GM23248 (cell line): ENCODE measurements around the gene FAXDC2.

Experiments used
- EZH2 ChIP-seq: fragments of 200-600 bp; sonication (generic); IDR thresholded peaks from 2 replicates; pipeline ENCODE4 v1.6.1; 2018; ENCODE audit warnings: antibody characterized with exemption, mild to moderate bottlenecking; ENCODE audit not compliant: insufficient read depth, poor library complexity, severe bottlenecking
- EZH2phosphoT487 ChIP-seq: fragments of 200-600 bp; sonication (generic); IDR thresholded peaks from 2 replicates; pipeline ENCODE4 v1.6.1; 2018; ENCODE audit warnings: antibody characterized with exemption, moderate library complexity, mild to moderate bottlenecking, low read depth; ENCODE audit not compliant: insufficient read depth

DNA sequence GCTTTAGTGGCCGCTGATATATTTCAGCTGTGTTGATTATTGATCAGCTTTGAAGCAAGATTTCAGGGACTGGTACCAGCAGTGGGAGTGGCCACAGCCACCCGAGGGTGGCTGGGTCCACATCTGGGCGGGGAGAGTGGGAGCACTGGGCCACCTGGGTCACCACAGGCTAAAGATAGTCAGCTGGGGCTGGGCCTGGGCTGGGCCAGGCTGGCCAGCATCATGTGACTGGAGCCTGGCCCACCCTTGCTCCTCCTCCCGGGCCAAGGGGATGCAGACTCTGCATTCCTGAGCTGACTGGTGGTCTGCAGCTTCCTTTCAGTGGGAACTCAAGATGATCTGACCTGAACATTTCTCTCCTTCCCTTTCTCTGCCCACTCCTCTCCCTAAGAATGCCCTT lies 68.1 kb downstream of the FAXDC2 start:
- TF ChIP-seq EZH2phosphoT487 (no peak), EZH2 (no peak)
